Measurements from ENCODE around the gene TXNDC17.

Gene TXNDC17

DNA sequence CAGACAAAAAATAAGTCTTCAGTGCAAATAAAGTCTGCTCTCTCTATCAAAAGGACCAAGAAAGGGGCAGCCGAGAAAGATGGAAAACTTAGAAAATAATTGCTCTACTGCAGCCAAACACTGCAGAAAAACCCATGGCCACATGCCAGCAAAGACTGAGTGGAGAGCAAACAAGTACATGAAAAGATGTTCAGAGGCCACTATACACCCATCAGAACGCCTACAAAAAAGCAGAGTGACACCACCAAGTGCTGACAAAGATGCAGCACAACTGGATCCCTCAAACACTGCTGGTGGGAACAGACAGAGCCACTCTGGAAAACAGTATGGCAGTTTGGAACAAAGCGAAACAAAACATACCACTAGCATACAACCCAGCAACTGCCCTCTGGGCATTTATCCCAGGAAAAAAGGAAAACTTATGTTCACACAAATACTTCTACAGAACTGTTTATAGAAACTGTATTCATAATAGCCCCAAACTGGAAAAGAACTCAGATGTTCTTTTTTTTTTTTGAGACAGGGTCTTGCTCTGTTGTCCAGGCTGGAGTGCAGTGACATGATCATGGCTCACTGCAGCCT lies 37.0 kb upstream of the TXNDC17 start:
- TF ChIP-seq, protein P1, sequence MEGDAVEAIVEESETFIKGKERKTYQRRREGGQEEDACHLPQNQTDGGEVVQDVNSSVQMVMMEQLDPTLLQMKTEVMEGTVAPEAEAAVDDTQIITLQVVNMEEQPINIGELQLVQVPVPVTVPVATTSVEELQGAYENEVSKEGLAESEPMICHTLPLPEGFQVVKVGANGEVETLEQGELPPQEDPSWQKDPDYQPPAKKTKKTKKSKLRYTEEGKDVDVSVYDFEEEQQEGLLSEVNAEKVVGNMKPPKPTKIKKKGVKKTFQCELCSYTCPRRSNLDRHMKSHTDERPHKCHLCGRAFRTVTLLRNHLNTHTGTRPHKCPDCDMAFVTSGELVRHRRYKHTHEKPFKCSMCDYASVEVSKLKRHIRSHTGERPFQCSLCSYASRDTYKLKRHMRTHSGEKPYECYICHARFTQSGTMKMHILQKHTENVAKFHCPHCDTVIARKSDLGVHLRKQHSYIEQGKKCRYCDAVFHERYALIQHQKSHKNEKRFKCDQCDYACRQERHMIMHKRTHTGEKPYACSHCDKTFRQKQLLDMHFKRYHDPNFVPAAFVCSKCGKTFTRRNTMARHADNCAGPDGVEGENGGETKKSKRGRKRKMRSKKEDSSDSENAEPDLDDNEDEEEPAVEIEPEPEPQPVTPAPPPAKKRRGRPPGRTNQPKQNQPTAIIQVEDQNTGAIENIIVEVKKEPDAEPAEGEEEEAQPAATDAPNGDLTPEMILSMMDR (IDR thresholded peaks at IDR 0.05): no peak
- no peaks in the 10 kb centered on the region for H3K27me3 ChIP-seq (ENCODE audit: control insufficient read depth, insufficient read depth, low read length)
- H3K36me3 ChIP-seq (ENCODE audit: control insufficient read depth, insufficient read depth, low read length): no peaks in the 10 kb centered on the region
- H3K4me1 ChIP-seq: no peaks in the 10 kb centered on the region
- H2AFZ ChIP-seq: no peak overlapping the region
- H3K4me3 ChIP-seq (ENCODE audit: low read depth, low read length): no peak overlapping the region
- no peak overlapping the region for H3K27ac ChIP-seq
- no peak overlapping the region for H3K4me2 ChIP-seq (ENCODE audit: low read length)
- no peaks in the 10 kb centered on the region for H3K9me3 ChIP-seq (ENCODE audit: control insufficient read depth, low read length)
- H3K79me2 ChIP-seq: no peaks in the 10 kb centered on the region
- H3K9ac ChIP-seq: no peak overlapping the region

DNA sequence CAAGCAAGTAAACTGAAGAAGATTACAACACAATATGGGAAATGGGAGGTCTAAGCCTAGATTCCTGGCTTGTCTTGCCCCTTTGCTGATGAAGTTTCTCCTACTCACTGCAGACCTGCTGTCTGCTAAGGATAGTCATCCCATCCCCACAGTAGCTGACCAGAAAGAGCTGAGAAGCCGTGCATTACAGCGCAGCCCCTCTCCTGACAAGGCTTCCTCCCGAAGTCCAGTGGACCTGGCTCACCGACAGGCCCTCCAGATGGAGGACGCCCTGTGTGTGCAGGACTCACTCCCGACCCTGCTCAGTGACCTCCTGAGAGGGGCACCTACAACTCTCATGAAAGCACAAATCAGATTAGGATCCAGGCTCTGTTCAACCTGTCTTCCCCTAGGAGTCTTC lies 35.7 kb upstream of the TXNDC17 start:
- H3K36me3 ChIP-seq (ENCODE audit: control insufficient read depth, insufficient read depth, low read length): no peaks in the 10 kb centered on the region
- no peak overlapping the region for H3K4me2 ChIP-seq (ENCODE audit: low read length)
- no peaks in the 10 kb centered on the region for H3K79me2 ChIP-seq
- H3K9me3 ChIP-seq (ENCODE audit: control insufficient read depth, low read length): no peaks in the 10 kb centered on the region
- no peak overlapping the region for H3K9ac ChIP-seq
- no peak overlapping the region for H3K27ac ChIP-seq
- no peak overlapping the region for H3K4me3 ChIP-seq (ENCODE audit: low read depth, low read length)
- TF ChIP-seq, protein P1 (IDR thresholded peaks at IDR 0.05): no peak
- no peaks in the 10 kb centered on the region for H3K27me3 ChIP-seq (ENCODE audit: control insufficient read depth, insufficient read depth, low read length)
- no peaks in the 10 kb centered on the region for H3K4me1 ChIP-seq
- no peak overlapping the region for H2AFZ ChIP-seq

DNA sequence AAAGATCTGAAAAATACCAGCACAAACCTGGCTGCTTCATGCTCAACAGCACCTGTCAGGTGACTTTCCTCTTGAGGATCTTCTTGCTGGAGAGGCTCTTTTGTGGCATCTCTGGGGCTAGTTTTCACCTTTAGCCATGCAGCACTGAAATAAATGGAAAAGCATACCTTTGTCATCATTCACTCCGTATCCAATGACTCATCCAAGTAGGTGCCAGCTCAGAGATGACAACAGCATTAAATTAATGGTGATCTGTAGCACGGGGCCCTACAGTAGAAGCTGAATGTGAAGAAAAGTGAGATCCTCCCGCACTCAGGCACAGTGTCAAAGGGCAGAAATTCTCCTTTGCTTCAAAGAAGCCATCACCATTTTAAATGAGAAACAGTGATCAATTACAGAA lies 32.5 kb upstream of the TXNDC17 start:
- Histone ChIP-seq H3K4me3 (ENCODE audit: low read depth, low read length) (no peak overlapping the region), H2AFZ (no peak overlapping the region), H3K27ac (no peak overlapping the region), H3K36me3 (ENCODE audit: control insufficient read depth, insufficient read depth, low read length) (no peaks in the 10 kb centered on the region), H3K9me3 (ENCODE audit: control insufficient read depth, low read length) (no peaks in the 10 kb centered on the region), H3K4me1 (no peaks in the 10 kb centered on the region), H3K79me2 (no peaks in the 10 kb centered on the region), H3K27me3 (ENCODE audit: control insufficient read depth, insufficient read depth, low read length) (no peaks in the 10 kb centered on the region), H3K9ac (no peak overlapping the region), H3K4me2 (ENCODE audit: low read length) (no peak overlapping the region)
- TF ChIP-seq, protein P1 (IDR thresholded peaks at IDR 0.05): no peak

DNA sequence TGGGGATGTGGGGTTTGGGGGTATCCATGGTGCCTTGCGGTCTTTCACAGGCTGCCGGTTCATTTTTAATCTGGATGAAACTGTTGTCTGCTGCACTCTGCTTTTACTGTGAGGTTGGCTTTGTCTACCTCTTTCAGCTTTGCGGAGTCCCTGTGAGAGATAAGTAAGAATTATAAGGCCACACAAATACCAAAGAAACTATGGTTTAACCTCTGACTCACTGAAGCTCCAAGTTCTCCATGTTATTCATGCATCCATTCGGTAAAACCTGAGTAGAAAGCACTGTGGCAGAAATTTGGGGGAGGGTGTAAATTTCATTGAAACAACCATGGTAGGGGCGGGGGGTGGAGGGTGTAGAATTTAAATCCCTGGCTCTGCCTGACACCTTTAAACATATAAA lies 30.8 kb upstream of the TXNDC17 start:
- TF ChIP-seq, protein P1 (IDR thresholded peaks at IDR 0.05): no peak

DNA sequence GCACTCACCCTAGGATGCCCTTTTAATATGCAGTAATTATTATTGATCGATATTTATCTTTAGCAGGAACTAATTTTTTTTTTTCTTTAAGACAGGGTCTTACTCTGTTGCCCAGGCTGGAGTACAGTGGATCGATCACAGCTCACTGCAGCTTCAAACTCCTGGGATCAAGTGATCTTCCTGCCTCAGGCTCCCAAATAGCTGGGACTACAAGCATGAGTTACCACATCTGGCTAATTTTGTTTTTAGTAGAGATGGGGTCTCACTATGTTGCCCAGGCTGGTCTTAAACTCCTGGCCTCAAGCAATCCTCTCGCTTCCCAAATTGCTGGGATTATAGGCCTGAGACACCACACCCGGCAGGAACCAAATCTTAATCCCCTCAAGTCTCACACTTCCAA lies 29.6 kb upstream of the TXNDC17 start:
- H2AFZ ChIP-seq: no peak overlapping the region
- H3K4me2 ChIP-seq (ENCODE audit: low read length): no peak overlapping the region
- no peaks in the 10 kb centered on the region for H3K79me2 ChIP-seq
- no peaks in the 10 kb centered on the region for H3K9me3 ChIP-seq (ENCODE audit: control insufficient read depth, low read length)
- no peaks in the 10 kb centered on the region for H3K36me3 ChIP-seq (ENCODE audit: control insufficient read depth, insufficient read depth, low read length)
- H3K4me1 ChIP-seq: no peaks in the 10 kb centered on the region
- no peak overlapping the region for H3K4me3 ChIP-seq (ENCODE audit: low read depth, low read length)
- no peak overlapping the region for H3K9ac ChIP-seq
- TF ChIP-seq, protein P1 (IDR thresholded peaks at IDR 0.05): no peak
- no peak overlapping the region for H3K27ac ChIP-seq
- no peaks in the 10 kb centered on the region for H3K27me3 ChIP-seq (ENCODE audit: control insufficient read depth, insufficient read depth, low read length)

More for the DNA sequence above, 30.8 kb upstream of the TXNDC17 start:
- Histone ChIP-seq H3K4me3 (ENCODE audit: low read depth, low read length) (no peak overlapping the region), H3K27ac (no peak overlapping the region), H3K4me2 (ENCODE audit: low read length) (no peak overlapping the region), H3K36me3 (ENCODE audit: control insufficient read depth, insufficient read depth, low read length) (no peaks in the 10 kb centered on the region), H3K4me1 (no peaks in the 10 kb centered on the region), H3K9ac (no peak overlapping the region), H3K27me3 (ENCODE audit: control insufficient read depth, insufficient read depth, low read length) (no peaks in the 10 kb centered on the region), H3K79me2 (no peaks in the 10 kb centered on the region), H3K9me3 (ENCODE audit: control insufficient read depth, low read length) (no peaks in the 10 kb centered on the region), H2AFZ (no peak overlapping the region)

Measured in parathyroid adenoma (tissue), 2 donors.